PC-3 (cell line): ENCODE measurements around the gene SYNPO2L. TPM values are rescaled to one million over a fixed set of nuclear protein-coding genes. Genes with fewer than 3 reads are reported as not detected.
A peak's percentile ranks its signal among the peaks of the same experiment; 100 is the strongest.

Experiments
- ATAC-seq: fragments of 200-7000 bp; cut with Tn5 transposase; 2 replicates; pipeline ENCODE4 v1.9.1; 2020; ENCODE audit warnings: mild to moderate bottlenecking, moderate library complexity
- BruUV-seq: library from RNA; stranded (reverse); fragments of 400-500 nt; replicated peaks from 2 replicates; lab custom pipeline; 2021; lab: Mats Ljungman, UMichigan
- CTCF ChIA-PET: fragments of 300-600 bp; sonication (Branson Sonifier 250); formaldehyde crosslinking; loops from one replicate; lab custom pipeline; 2022; ENCODE audit warnings: antibody characterized with exemption; lab: Charles Lee
- POLR2A ChIA-PET: fragments of 300-600 bp; sonication (Branson Sonifier 250); formaldehyde crosslinking; loops from one replicate; lab custom pipeline; 2022; ENCODE audit warnings: antibody characterized with exemption; ENCODE audit not compliant: unreplicated experiment; lab: Charles Lee
- DNase-seq: peaks from one replicate; pipeline ENCODE4 v3.0.0-alpha.2; 2015
- H2AFZ ChIP-seq: fragments of 300-600 bp; sonication (generic); 2 replicates; pipeline ENCODE4 v1.6.0; 2016; ENCODE audit warnings: antibody characterized with exemption, low read length
- H3F3A ChIP-seq: fragments of 300-600 bp; sonication (generic); one replicate; pipeline ENCODE4 v1.6.0; 2017; ENCODE audit warnings: antibody characterized with exemption, low read length, control low read depth, mild to moderate bottlenecking; ENCODE audit not compliant: unreplicated experiment
- H3K27ac ChIP-seq: fragments of 300-600 bp; sonication (generic); 2 replicates; pipeline ENCODE4 v1.5.1; 2016; ENCODE audit warnings: mild to moderate bottlenecking, low read length
- H3K27me3 ChIP-seq: fragments of 300-600 bp; sonication (generic); 2 replicates; pipeline ENCODE4 v1.6.1; 2016; ENCODE audit warnings: low read length, mixed read lengths
- H3K36me3 ChIP-seq: fragments of 300-600 bp; sonication (generic); 2 replicates; pipeline ENCODE4 v1.6.1; 2016; ENCODE audit warnings: low read depth, mixed run types, low read length, mixed read lengths
- H3K4me1 ChIP-seq: fragments of 300-600 bp; sonication (generic); 2 replicates; pipeline ENCODE4 v1.5.1; 2016; ENCODE audit warnings: low read length; ENCODE audit not compliant: insufficient read depth
- H3K4me2 ChIP-seq: fragments of 300-600 bp; sonication (generic); 2 replicates; pipeline ENCODE4 v1.6.0; 2016; ENCODE audit warnings: low read length
- H3K4me3 ChIP-seq: fragments of 300-600 bp; sonication (generic); 2 replicates; pipeline ENCODE4 v1.5.1; 2016; ENCODE audit warnings: mild to moderate bottlenecking, low read length, mixed read lengths
- H3K79me2 ChIP-seq: fragments of 300-600 bp; sonication (generic); 2 replicates; pipeline ENCODE4 v1.6.1; 2017; ENCODE audit warnings: low read length, mixed read lengths
- H3K9ac ChIP-seq: fragments of 300-600 bp; sonication (generic); 2 replicates; pipeline ENCODE4 v1.6.0; 2016; ENCODE audit warnings: mild to moderate bottlenecking, low read length
- H3K9me2 ChIP-seq: fragments of 300-600 bp; sonication (generic); replicated peaks from 2 replicates; pipeline ENCODE4 v1.6.1; 2016; ENCODE audit warnings: mixed run types, low read length, mixed read lengths
- H3K9me3 ChIP-seq: fragments of 300-600 bp; sonication (generic); 2 replicates; pipeline ENCODE4 v1.6.1; 2016; ENCODE audit warnings: low read length, mixed read lengths
- H4K20me1 ChIP-seq: fragments of 300-600 bp; sonication (generic); 2 replicates; pipeline ENCODE4 v1.6.1; 2016; ENCODE audit warnings: low read length, mixed read lengths
- EZH2 ChIP-seq: fragments of 300-600 bp; sonication (generic); IDR thresholded peaks from one replicate; pipeline ENCODE4 v1.6.1; 2017; ENCODE audit warnings: antibody characterized with exemption, mild to moderate bottlenecking, low read length; ENCODE audit not compliant: unreplicated experiment
- EZH2phosphoT487 ChIP-seq: fragments of 300-600 bp; sonication (generic); IDR thresholded peaks from 2 replicates; pipeline ENCODE4 v1.6.1; 2018; ENCODE audit warnings: mild to moderate bottlenecking, antibody characterized with exemption, low read length, borderline replicate concordance
- intact Hi-C: fragments of 100-400 bp; cut with micrococcal nuclease; formaldehyde crosslinking; loops from 2 replicates; pipeline ENCODE4 v1.9.0; 2023
- total RNA-seq: library from RNA; depleted of rRNA; stranded (reverse); fragments of >200 nt; gene quantifications from 2 replicates; pipeline ENCODE4 v1.2.3, GENCODE V29; 2014
- TF ChIP-seq, protein P1 (sequence below): fragments of 300-600 bp; sonication (generic); conservative IDR thresholded peaks from 2 replicates; pipeline ENCODE4 v1.5.1; 2017; ENCODE audit warnings: antibody characterized with exemption, low read depth, mild to moderate bottlenecking, low read length

The SYNPO2L gene
- total RNA-seq, 1 experiment from 2014 or later, result not detected

DNA sequence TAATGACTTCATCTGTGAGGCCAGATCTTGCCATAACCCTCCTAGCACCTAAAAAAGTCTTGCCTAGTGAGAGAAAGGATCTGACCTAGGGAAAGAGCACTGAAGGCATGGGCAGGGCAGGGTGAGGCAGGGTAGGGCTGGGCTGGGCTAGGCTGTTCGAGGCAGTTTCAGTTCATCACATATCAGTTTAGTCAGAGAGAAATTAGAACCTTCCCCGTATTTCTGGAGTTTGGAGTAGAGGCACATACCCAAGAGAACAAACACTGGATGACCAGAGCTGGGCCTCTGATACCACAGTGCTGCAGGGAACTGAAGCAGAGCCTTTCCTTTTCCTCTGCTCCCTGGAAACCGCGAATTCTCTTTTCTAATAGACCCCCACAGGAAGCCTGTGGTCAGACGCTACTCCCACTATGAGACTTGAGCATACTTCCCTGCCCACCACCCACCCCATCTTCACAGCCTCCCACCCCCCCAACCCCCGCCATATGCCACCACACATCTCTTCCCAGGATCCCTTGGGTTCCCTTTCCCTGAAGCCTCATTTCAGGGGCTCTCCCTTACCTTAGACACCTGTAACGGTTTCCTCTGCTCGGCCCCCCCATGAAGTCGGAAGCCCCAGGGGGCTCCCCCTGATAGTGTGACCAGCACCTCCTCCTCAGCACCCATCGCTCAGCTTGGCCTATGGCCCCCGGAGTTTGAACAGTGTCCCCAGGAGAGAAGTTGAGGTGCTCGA lies 406 bp downstream of the SYNPO2L start:
- CTCF ChIA-PET, result interaction anchor here (0.6 kb wide), 1 partner anchor 555 kb away, joined by 3 read pairs; no protein-coding TSS in a partner anchor

GRCh38 chr10:73653701-73654100 lies 2.1 kb downstream of the SYNPO2L start:
- intact Hi-C loops, result loop anchor here (1.0 to 10.0 kb wide), 5 partner anchors 77 to 291 kb away; partner anchors contain the start of genes SEC24C and ZSWIM8
- H2AFZ ChIP-seq, result no peak overlapping the region
- H3K9me2 ChIP-seq, result no peaks in the 10 kb centered on the region
- DNase-seq, result peak; percentile 89
- no peak overlapping the region for H3K27ac ChIP-seq
- no peak overlapping the region for H3K9ac ChIP-seq
- H3K36me3 ChIP-seq, result no peaks in the 10 kb centered on the region
- no peaks in the 10 kb centered on the region for H3F3A ChIP-seq
- ChIA-PET POLR2A (interaction anchor here (0.6 kb wide), 2 partner anchors 112 to 116 kb away, joined by 3 read pairs; no protein-coding TSS in a partner anchor), CTCF (interaction anchor here (0.6 to 1.5 kb wide), 11 partner anchors 52 to 225 kb away, joined by 3 to 10 read pairs (median 4); partner anchors contain the start of gene SEC24C)
- no peak overlapping the region for H3K4me2 ChIP-seq
- TF ChIP-seq EZH2phosphoT487 (no peak), EZH2 (no peak)
- TF ChIP-seq, protein P1, sequence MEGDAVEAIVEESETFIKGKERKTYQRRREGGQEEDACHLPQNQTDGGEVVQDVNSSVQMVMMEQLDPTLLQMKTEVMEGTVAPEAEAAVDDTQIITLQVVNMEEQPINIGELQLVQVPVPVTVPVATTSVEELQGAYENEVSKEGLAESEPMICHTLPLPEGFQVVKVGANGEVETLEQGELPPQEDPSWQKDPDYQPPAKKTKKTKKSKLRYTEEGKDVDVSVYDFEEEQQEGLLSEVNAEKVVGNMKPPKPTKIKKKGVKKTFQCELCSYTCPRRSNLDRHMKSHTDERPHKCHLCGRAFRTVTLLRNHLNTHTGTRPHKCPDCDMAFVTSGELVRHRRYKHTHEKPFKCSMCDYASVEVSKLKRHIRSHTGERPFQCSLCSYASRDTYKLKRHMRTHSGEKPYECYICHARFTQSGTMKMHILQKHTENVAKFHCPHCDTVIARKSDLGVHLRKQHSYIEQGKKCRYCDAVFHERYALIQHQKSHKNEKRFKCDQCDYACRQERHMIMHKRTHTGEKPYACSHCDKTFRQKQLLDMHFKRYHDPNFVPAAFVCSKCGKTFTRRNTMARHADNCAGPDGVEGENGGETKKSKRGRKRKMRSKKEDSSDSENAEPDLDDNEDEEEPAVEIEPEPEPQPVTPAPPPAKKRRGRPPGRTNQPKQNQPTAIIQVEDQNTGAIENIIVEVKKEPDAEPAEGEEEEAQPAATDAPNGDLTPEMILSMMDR, result peak; percentile 95
- H3K4me1 ChIP-seq, result no peaks in the 10 kb centered on the region
- no peaks in the 10 kb centered on the region for H3K9me3 ChIP-seq
- no TSS peak for BruUV-seq
- H3K27me3 ChIP-seq, result no peaks in the 10 kb centered on the region
- no peaks in the 10 kb centered on the region for H4K20me1 ChIP-seq
- no peak overlapping the region for H3K4me3 ChIP-seq
- H3K79me2 ChIP-seq, result no peaks in the 10 kb centered on the region
- ATAC-seq, result peak; percentile 95

More for the DNA sequence above, 406 bp downstream of the SYNPO2L start:
- H3K79me2 ChIP-seq, result no peaks in the 10 kb centered on the region
- no peaks in the 10 kb centered on the region for H3K9me3 ChIP-seq
- no peak overlapping the region for H3K4me2 ChIP-seq
- POLR2A ChIA-PET, result no interaction called here
- peak; percentile 14 for DNase-seq
- BruUV-seq, result no TSS peak
- 0 out of 2 replicates have a peak, but pooled peaks have one; percentile 3 for ATAC-seq
- no peak overlapping the region for H3K4me3 ChIP-seq
- H2AFZ ChIP-seq, result no peak overlapping the region
- H3K36me3 ChIP-seq, result no peaks in the 10 kb centered on the region
- H3K4me1 ChIP-seq, result no peaks in the 10 kb centered on the region
- no peak overlapping the region for H3K9ac ChIP-seq
- no peak overlapping the region for H3K27ac ChIP-seq
- H3K27me3 ChIP-seq, result no peaks in the 10 kb centered on the region
- TF ChIP-seq, protein P1, result no peak
- TF ChIP-seq EZH2 (no peak), EZH2phosphoT487 (no peak)
- no peaks in the 10 kb centered on the region for H3F3A ChIP-seq
- no peaks in the 10 kb centered on the region for H3K9me2 ChIP-seq
- intact Hi-C loops, result loop anchor here (10.0 kb wide), 1 partner anchor 289 kb away; no protein-coding TSS in a partner anchor
- H4K20me1 ChIP-seq, result no peaks in the 10 kb centered on the region
